PC-3 (cell line): Measurements from ENCODE around the gene TTLL10. TPM values are rescaled to one million over a fixed set of nuclear protein-coding genes. Genes with fewer than 3 reads are reported as not detected.

Experiments used
- ATAC-seq: fragments of 200-7000 bp; cut with Tn5 transposase; 2 replicates; pipeline ENCODE4 v1.9.1; 2020; ENCODE audit warnings: mild to moderate bottlenecking, moderate library complexity
- BruUV-seq: library from RNA; stranded (reverse); fragments of 400-500 nt; replicated peaks from 2 replicates; lab custom pipeline; 2021; lab: Mats Ljungman, UMichigan
- CTCF ChIA-PET: fragments of 300-600 bp; sonication (Branson Sonifier 250); formaldehyde crosslinking; loops from one replicate; lab custom pipeline; 2022; ENCODE audit warnings: antibody characterized with exemption; lab: Charles Lee
- POLR2A ChIA-PET: fragments of 300-600 bp; sonication (Branson Sonifier 250); formaldehyde crosslinking; loops from one replicate; lab custom pipeline; 2022; ENCODE audit warnings: antibody characterized with exemption; ENCODE audit not compliant: unreplicated experiment; lab: Charles Lee
- DNase-seq: peaks from one replicate; pipeline ENCODE4 v3.0.0-alpha.2; 2015
- H2AFZ ChIP-seq: fragments of 300-600 bp; sonication (generic); 2 replicates; pipeline ENCODE4 v1.6.0; 2016; ENCODE audit warnings: antibody characterized with exemption, low read length
- H3F3A ChIP-seq: fragments of 300-600 bp; sonication (generic); one replicate; pipeline ENCODE4 v1.6.0; 2017; ENCODE audit warnings: antibody characterized with exemption, low read length, control low read depth, mild to moderate bottlenecking; ENCODE audit not compliant: unreplicated experiment
- H3K27ac ChIP-seq: fragments of 300-600 bp; sonication (generic); 2 replicates; pipeline ENCODE4 v1.5.1; 2016; ENCODE audit warnings: mild to moderate bottlenecking, low read length
- H3K27me3 ChIP-seq: fragments of 300-600 bp; sonication (generic); 2 replicates; pipeline ENCODE4 v1.6.1; 2016; ENCODE audit warnings: low read length, mixed read lengths
- H3K36me3 ChIP-seq: fragments of 300-600 bp; sonication (generic); 2 replicates; pipeline ENCODE4 v1.6.1; 2016; ENCODE audit warnings: low read depth, mixed run types, low read length, mixed read lengths
- H3K4me1 ChIP-seq: fragments of 300-600 bp; sonication (generic); 2 replicates; pipeline ENCODE4 v1.5.1; 2016; ENCODE audit warnings: low read length; ENCODE audit not compliant: insufficient read depth
- H3K4me2 ChIP-seq: fragments of 300-600 bp; sonication (generic); 2 replicates; pipeline ENCODE4 v1.6.0; 2016; ENCODE audit warnings: low read length
- H3K4me3 ChIP-seq: fragments of 300-600 bp; sonication (generic); 2 replicates; pipeline ENCODE4 v1.5.1; 2016; ENCODE audit warnings: mild to moderate bottlenecking, low read length, mixed read lengths
- H3K79me2 ChIP-seq: fragments of 300-600 bp; sonication (generic); 2 replicates; pipeline ENCODE4 v1.6.1; 2017; ENCODE audit warnings: low read length, mixed read lengths
- H3K9ac ChIP-seq: fragments of 300-600 bp; sonication (generic); 2 replicates; pipeline ENCODE4 v1.6.0; 2016; ENCODE audit warnings: mild to moderate bottlenecking, low read length
- H3K9me2 ChIP-seq: fragments of 300-600 bp; sonication (generic); replicated peaks from 2 replicates; pipeline ENCODE4 v1.6.1; 2016; ENCODE audit warnings: mixed run types, low read length, mixed read lengths
- H3K9me3 ChIP-seq: fragments of 300-600 bp; sonication (generic); 2 replicates; pipeline ENCODE4 v1.6.1; 2016; ENCODE audit warnings: low read length, mixed read lengths
- H4K20me1 ChIP-seq: fragments of 300-600 bp; sonication (generic); 2 replicates; pipeline ENCODE4 v1.6.1; 2016; ENCODE audit warnings: low read length, mixed read lengths
- EZH2 ChIP-seq: fragments of 300-600 bp; sonication (generic); IDR thresholded peaks from one replicate; pipeline ENCODE4 v1.6.1; 2017; ENCODE audit warnings: antibody characterized with exemption, mild to moderate bottlenecking, low read length; ENCODE audit not compliant: unreplicated experiment
- EZH2phosphoT487 ChIP-seq: fragments of 300-600 bp; sonication (generic); IDR thresholded peaks from 2 replicates; pipeline ENCODE4 v1.6.1; 2018; ENCODE audit warnings: mild to moderate bottlenecking, antibody characterized with exemption, low read length, borderline replicate concordance
- intact Hi-C: fragments of 100-400 bp; cut with micrococcal nuclease; formaldehyde crosslinking; loops from 2 replicates; pipeline ENCODE4 v1.9.0; 2023
- total RNA-seq: library from RNA; depleted of rRNA; stranded (reverse); fragments of >200 nt; gene quantifications from 2 replicates; pipeline ENCODE4 v1.2.3, GENCODE V29; 2014
- TF ChIP-seq, protein P1 (sequence below): fragments of 300-600 bp; sonication (generic); conservative IDR thresholded peaks from 2 replicates; pipeline ENCODE4 v1.5.1; 2017; ENCODE audit warnings: antibody characterized with exemption, low read depth, mild to moderate bottlenecking, low read length

The TTLL10 gene
- total RNA-seq, 1 experiment from 2014 or later = 0.36 TPM

DNA sequence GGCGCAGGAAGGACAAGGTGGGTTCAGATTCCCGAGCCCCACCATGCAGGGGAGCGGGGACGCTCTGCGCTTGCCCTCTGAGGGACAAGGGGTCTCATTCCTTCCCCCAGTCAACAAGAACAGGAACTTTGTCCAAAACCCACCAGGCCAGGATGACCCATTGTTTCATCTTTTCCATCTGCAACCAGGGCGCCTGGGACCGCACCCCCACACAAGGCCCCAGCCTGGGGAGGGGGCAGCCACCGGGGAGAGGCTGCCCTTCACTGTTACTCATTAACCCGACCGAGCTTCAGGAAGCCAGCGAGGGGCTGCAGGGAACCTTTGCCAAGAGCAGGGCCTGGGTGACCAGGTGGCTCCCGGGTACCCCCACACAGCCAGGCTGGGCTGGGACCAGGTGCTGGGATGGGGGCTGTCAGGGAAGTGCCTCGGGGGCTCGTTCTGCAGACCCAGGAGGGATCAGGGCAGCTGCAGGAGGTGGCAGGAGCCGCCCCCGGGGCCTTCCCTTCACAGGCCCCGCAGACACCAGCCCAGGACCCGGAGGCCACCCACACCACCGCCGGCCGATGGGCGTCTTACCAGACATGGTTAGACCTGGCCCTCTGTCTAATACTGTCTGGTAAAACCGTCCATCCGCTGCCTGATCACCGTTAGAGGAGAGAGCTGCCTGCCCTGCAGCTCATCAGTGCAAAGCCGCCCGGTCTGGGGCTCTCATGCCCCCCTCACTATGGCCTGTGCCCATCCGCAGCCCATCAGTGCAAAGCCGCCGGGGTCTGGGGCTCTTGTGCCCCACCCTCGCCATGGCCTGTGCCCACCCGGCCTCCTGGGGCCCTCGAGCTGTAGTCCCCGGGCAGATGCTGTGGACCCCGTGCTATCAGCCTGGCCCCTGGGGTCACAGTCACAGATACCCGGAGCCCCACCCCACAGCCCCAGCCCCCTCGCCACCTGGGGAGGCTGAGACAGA is 4.9 kb upstream of the TTLL10 start:
- no peaks in the 10 kb centered on the region for H3F3A ChIP-seq
- H3K79me2 ChIP-seq = peaks cover 63% of the 10 kb centered on the region
- POLR2A ChIA-PET = no interaction called here
- CTCF ChIA-PET = no interaction called here
- BruUV-seq = no TSS peak
- no peak for DNase-seq
- H3K4me3 ChIP-seq = no peak overlapping the region
- TF ChIP-seq EZH2 (no peak), EZH2phosphoT487 (no peak)
- TF ChIP-seq, protein P1, sequence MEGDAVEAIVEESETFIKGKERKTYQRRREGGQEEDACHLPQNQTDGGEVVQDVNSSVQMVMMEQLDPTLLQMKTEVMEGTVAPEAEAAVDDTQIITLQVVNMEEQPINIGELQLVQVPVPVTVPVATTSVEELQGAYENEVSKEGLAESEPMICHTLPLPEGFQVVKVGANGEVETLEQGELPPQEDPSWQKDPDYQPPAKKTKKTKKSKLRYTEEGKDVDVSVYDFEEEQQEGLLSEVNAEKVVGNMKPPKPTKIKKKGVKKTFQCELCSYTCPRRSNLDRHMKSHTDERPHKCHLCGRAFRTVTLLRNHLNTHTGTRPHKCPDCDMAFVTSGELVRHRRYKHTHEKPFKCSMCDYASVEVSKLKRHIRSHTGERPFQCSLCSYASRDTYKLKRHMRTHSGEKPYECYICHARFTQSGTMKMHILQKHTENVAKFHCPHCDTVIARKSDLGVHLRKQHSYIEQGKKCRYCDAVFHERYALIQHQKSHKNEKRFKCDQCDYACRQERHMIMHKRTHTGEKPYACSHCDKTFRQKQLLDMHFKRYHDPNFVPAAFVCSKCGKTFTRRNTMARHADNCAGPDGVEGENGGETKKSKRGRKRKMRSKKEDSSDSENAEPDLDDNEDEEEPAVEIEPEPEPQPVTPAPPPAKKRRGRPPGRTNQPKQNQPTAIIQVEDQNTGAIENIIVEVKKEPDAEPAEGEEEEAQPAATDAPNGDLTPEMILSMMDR = no peak
- no peaks in the 10 kb centered on the region; the same call in 1 of the 2 replicates for H3K36me3 ChIP-seq
- ATAC-seq = no peak
- H3K4me1 ChIP-seq = peaks cover 13% of the 10 kb centered on the region
- H3K4me2 ChIP-seq = no peak overlapping the region
- H3K27ac ChIP-seq = no peak overlapping the region
- H3K27me3 ChIP-seq = no peaks in the 10 kb centered on the region
- peaks cover 45% of the 10 kb centered on the region for H4K20me1 ChIP-seq
- H3K9ac ChIP-seq = no peak overlapping the region
- H2AFZ ChIP-seq = no peak overlapping the region
- no peaks in the 10 kb centered on the region for H3K9me3 ChIP-seq
- intact Hi-C loops = no loop called here
- H3K9me2 ChIP-seq = no peaks in the 10 kb centered on the region

DNA sequence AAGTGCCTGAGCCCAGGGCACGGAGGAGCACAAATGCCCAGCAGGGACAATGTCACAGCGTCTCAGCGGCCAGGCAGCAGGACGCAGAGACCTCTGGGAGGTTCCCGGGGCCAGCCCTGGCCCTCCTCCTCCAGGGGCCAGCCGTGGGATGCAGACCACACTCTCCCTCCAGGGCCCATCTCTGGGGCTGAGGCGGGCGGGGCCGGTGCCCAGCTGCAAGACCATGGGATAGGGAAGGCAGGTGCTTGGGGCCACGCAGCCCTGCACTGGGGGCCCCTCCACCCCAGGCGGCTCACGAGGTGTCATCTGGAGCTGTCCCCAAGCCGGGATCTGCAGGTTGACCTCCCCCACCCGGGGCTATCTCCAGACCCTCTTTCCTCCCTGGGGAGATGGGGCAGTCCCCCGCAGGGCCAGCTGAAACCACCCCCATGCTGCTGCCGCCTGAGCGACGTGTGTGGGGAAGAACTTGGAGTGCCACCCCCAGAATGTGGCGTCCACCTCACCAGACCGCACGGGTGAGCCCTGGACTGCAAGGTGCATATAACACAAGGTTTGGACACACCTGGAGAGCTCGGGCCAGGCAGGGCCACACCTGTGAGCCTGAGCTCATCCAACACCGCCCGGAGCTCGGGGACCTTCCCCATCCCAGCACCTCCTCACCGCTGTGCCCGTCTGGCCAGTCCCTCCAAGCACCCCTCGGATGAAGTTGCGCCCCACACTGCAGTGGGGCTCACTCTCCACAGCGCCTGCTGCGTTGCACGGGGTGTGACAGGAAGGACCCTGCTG is 4.1 kb upstream of the TTLL10 start:
- no peaks in the 10 kb centered on the region for H3K9me2 ChIP-seq
- H3K4me2 ChIP-seq = no peak overlapping the region
- H4K20me1 ChIP-seq = peaks cover 37% of the 10 kb centered on the region
- H3K9me3 ChIP-seq = no peaks in the 10 kb centered on the region
- H3K9ac ChIP-seq = no peak overlapping the region
- no peak overlapping the region for H3K4me3 ChIP-seq
- no peaks in the 10 kb centered on the region for H3K27me3 ChIP-seq
- ChIA-PET POLR2A (no interaction called here), CTCF (no interaction called here)
- no peak overlapping the region for H3K27ac ChIP-seq
- H2AFZ ChIP-seq = no peak overlapping the region
- no TSS peak for BruUV-seq
- ATAC-seq (no peak), DNase-seq (no peak)
- H3K79me2 ChIP-seq = peaks cover 54% of the 10 kb centered on the region
- peaks cover 13% of the 10 kb centered on the region for H3K4me1 ChIP-seq
- no peaks in the 10 kb centered on the region; the same call in 1 of the 2 replicates for H3K36me3 ChIP-seq
- TF ChIP-seq EZH2 (no peak), EZH2phosphoT487 (no peak)
- TF ChIP-seq, protein P1 = no peak
- intact Hi-C loops = no loop called here
- no peaks in the 10 kb centered on the region for H3F3A ChIP-seq
